ENCODE results near the gene ISOC2.

ISOC2 gene

DNA sequence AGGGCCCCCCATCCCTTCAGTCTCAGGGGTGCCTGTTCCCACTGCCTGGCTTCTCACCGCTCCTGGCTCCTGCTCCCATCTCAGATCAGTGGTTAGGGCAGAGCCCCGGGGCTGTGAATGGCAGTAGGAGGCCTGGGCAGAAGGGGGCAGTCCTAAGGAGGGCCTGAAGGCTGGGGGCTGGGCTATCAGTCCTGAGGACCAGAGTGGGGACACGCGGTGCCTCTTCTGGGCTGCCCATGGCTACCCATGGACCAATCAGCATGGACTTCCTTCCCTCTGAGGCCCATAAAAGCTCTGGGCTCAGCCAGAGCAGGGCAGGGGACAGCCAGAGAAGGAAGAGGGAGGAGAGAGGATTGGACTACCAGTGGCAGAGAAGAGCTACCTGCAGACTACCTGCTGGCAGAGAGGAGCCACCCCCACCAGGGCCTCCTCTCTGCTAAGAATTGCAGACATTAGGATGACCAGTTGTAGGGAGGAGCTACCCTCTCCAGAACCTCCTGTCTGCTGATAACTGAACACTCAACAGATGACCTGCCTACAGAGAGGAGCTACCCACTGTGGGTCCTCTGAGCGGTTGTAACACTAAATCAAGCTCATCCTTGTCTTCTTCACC is 41.7 kb downstream of the ISOC2 start:
- Histone ChIP-seq H4K20me1 (ENCODE audit: insufficient read depth, low read length) (no peaks in the 10 kb centered on the region), H3K27ac (ENCODE audit: low read length) (no peak overlapping the region; the same call in 1 of the 2 replicates), H2AFZ (ENCODE audit: low read depth, low read length) (no peak overlapping the region), H3K27me3 (ENCODE audit: insufficient read depth, low read length, poor library complexity) (no peaks in the 10 kb centered on the region), H3K9ac (ENCODE audit: low read depth, low read length) (no peak overlapping the region; the same call in 1 of the 2 replicates), H3K36me3 (ENCODE audit: insufficient read depth, low read length) (no peaks in the 10 kb centered on the region), H3K9me3 (ENCODE audit: insufficient read depth, low read length, severe bottlenecking) (no peaks in the 10 kb centered on the region), H3K4me2 (ENCODE audit: insufficient read depth, low read length) (no peak overlapping the region), H3K79me2 (ENCODE audit: insufficient read depth, low read length) (no peaks in the 10 kb centered on the region), H3K4me1 (ENCODE audit: insufficient read depth, low read length) (peaks cover 29% of the 10 kb centered on the region), H3K4me3 (ENCODE audit: low read depth in 1 of 2, low read length in 2 of 2) (no peak overlapping the region)
- ATAC-seq (ENCODE audit: insufficient read depth, low read depth) (no peak), DNase-seq (no peak)
- no peak for TF ChIP-seq EZH2 (IDR thresholded peaks at IDR 0.05; ENCODE audit: borderline replicate concordance, low read depth, low read length, severe bottlenecking)
- TF ChIP-seq, protein P1, sequence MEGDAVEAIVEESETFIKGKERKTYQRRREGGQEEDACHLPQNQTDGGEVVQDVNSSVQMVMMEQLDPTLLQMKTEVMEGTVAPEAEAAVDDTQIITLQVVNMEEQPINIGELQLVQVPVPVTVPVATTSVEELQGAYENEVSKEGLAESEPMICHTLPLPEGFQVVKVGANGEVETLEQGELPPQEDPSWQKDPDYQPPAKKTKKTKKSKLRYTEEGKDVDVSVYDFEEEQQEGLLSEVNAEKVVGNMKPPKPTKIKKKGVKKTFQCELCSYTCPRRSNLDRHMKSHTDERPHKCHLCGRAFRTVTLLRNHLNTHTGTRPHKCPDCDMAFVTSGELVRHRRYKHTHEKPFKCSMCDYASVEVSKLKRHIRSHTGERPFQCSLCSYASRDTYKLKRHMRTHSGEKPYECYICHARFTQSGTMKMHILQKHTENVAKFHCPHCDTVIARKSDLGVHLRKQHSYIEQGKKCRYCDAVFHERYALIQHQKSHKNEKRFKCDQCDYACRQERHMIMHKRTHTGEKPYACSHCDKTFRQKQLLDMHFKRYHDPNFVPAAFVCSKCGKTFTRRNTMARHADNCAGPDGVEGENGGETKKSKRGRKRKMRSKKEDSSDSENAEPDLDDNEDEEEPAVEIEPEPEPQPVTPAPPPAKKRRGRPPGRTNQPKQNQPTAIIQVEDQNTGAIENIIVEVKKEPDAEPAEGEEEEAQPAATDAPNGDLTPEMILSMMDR (IDR thresholded peaks at IDR 0.05; ENCODE audit: borderline replicate concordance, extremely low read depth, low read length, poor library complexity, severe bottlenecking), result no peak

DNA sequence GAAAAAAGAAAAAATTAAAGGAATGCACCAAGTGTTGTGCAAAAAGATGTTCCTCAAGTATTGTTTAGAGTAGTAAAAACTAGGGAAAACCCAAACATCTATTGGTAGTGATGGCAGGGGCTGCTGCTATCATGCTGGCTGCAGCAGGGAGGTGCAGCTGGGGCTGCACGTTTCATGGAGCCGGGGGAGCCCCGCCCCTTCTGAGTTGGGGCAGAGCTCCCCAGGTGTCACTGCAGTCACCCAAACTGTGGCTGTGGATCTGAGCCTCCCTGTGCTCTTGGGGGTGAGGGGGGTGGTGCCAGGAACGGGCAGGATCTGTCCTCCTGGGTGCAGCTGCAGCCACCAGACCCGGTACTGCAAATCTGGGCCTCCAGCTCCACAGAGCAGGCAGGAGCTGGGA is 42.3 kb downstream of the ISOC2 start:
- TF ChIP-seq, protein P1 (IDR thresholded peaks at IDR 0.05; ENCODE audit: borderline replicate concordance, extremely low read depth, low read length, poor library complexity, severe bottlenecking), result no peak
- TF ChIP-seq EZH2 (IDR thresholded peaks at IDR 0.05; ENCODE audit: borderline replicate concordance, low read depth, low read length, severe bottlenecking), result no peak
- Histone ChIP-seq H3K4me1 (ENCODE audit: insufficient read depth, low read length) (peaks cover 29% of the 10 kb centered on the region), H3K79me2 (ENCODE audit: insufficient read depth, low read length) (no peaks in the 10 kb centered on the region), H3K9me3 (ENCODE audit: insufficient read depth, low read length, severe bottlenecking) (no peaks in the 10 kb centered on the region), H3K4me2 (ENCODE audit: insufficient read depth, low read length) (no peak overlapping the region), H3K4me3 (ENCODE audit: low read depth in 1 of 2, low read length in 2 of 2) (no peak overlapping the region), H3K27ac (ENCODE audit: low read length) (no peak overlapping the region), H3K27me3 (ENCODE audit: insufficient read depth, low read length, poor library complexity) (no peaks in the 10 kb centered on the region), H2AFZ (ENCODE audit: low read depth, low read length) (no peak overlapping the region), H4K20me1 (ENCODE audit: insufficient read depth, low read length) (no peaks in the 10 kb centered on the region), H3K9ac (ENCODE audit: low read depth, low read length) (no peak overlapping the region), H3K36me3 (ENCODE audit: insufficient read depth, low read length) (no peaks in the 10 kb centered on the region)
- ATAC-seq (ENCODE audit: insufficient read depth, low read depth), result no peak
- no peak for DNase-seq

DNA sequence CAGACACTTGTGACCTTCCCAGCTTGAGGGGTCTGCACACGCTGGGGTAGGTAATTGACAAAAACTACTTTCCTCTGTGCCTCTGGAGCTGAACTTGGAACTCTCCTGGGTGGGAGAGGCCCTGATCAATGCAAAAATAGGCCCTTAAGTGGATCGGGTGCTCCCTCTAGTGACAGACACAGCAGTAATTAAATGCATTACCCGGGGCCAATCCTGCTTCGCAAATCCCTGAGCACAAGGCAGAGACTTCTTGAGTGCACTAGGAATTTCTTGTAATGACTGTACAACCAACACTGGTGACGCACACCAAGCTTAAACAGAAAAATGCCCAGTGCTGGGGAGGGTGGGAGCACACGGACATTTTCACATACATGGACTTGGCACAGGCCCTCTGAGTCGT is 43.3 kb downstream of the ISOC2 start:
- H3K36me3 ChIP-seq (ENCODE audit: insufficient read depth, low read length), result no peaks in the 10 kb centered on the region
- no peak overlapping the region; the same call in 1 of the 2 replicates for H2AFZ ChIP-seq (ENCODE audit: low read depth, low read length)
- H3K27me3 ChIP-seq (ENCODE audit: insufficient read depth, low read length, poor library complexity), result no peaks in the 10 kb centered on the region

More for the DNA sequence above, 43.3 kb downstream of the ISOC2 start:
- TF ChIP-seq EZH2 (IDR thresholded peaks at IDR 0.05; ENCODE audit: borderline replicate concordance, low read depth, low read length, severe bottlenecking), result no peak
- TF ChIP-seq, protein P1 (IDR thresholded peaks at IDR 0.05; ENCODE audit: borderline replicate concordance, extremely low read depth, low read length, poor library complexity, severe bottlenecking), result peak; percentile 76
- ATAC-seq (ENCODE audit: insufficient read depth, low read depth) (peak; percentile 50), DNase-seq (peak; percentile 69)
- Histone ChIP-seq H3K79me2 (ENCODE audit: insufficient read depth, low read length) (no peaks in the 10 kb centered on the region), H3K9ac (ENCODE audit: low read depth, low read length) (no peak overlapping the region), H3K4me2 (ENCODE audit: insufficient read depth, low read length) (no peak overlapping the region), H3K27ac (ENCODE audit: low read length) (no peak overlapping the region), H3K4me3 (ENCODE audit: low read depth in 1 of 2, low read length in 2 of 2) (no peak overlapping the region), H3K9me3 (ENCODE audit: insufficient read depth, low read length, severe bottlenecking) (no peaks in the 10 kb centered on the region), H3K4me1 (ENCODE audit: insufficient read depth, low read length) (peaks cover 29% of the 10 kb centered on the region), H4K20me1 (ENCODE audit: insufficient read depth, low read length) (no peaks in the 10 kb centered on the region)

Measured in DND-41 (cell line).